ENCODE results near the gene MOB3A.

Gene MOB3A

DNA sequence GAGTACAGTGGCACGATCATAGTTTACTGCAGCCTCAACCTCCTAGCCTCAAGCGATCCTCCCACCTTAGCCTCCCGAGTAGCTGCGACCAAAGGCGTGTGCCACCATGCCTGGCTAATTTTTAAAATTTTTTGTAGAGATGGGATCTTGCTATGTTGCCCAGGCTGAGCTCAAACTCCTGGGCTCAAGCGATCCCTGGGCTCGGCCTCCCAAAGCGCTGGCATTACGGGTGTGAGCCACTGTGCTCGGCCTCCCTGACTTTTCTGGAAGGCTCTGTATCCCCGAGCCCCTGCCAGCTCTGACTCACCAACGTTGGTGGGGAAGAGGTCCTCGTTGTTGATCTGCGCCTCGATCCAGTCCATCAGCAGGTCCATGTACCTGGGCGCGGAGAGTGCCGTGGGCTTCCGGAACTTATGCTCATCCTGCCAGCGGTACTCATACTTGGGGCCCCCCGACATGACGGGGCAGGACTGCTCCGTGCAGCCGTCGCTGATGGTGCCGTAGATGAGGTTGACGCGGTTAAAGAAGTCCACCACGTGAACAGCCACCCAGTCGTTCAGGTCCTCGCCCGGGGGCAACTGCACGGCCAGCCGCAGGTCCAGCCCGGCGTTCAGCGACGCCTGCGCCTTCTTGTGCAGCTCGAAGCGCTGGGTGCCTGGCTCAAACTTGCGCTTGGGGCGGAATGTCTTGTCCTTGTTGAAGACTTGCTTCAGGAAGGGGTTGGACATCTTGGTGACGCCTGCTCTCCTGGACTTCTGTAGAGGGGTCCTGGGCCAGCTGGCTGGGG is 18.1 kb downstream of the MOB3A start:
- no peak overlapping the region for H3K4me3 ChIP-seq (ENCODE audit: low read depth, low read length)
- DNase-seq (ENCODE audit: low read depth) = no peak
- no peak for TF ChIP-seq POLR2A (IDR thresholded peaks at IDR 0.05; ENCODE audit: extremely low read depth, insufficient read length)
- TF ChIP-seq, protein P1, sequence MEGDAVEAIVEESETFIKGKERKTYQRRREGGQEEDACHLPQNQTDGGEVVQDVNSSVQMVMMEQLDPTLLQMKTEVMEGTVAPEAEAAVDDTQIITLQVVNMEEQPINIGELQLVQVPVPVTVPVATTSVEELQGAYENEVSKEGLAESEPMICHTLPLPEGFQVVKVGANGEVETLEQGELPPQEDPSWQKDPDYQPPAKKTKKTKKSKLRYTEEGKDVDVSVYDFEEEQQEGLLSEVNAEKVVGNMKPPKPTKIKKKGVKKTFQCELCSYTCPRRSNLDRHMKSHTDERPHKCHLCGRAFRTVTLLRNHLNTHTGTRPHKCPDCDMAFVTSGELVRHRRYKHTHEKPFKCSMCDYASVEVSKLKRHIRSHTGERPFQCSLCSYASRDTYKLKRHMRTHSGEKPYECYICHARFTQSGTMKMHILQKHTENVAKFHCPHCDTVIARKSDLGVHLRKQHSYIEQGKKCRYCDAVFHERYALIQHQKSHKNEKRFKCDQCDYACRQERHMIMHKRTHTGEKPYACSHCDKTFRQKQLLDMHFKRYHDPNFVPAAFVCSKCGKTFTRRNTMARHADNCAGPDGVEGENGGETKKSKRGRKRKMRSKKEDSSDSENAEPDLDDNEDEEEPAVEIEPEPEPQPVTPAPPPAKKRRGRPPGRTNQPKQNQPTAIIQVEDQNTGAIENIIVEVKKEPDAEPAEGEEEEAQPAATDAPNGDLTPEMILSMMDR (IDR thresholded peaks at IDR 0.05; ENCODE audit: low read depth, low read length) = no peak
- TF ChIP-seq, protein P2, sequence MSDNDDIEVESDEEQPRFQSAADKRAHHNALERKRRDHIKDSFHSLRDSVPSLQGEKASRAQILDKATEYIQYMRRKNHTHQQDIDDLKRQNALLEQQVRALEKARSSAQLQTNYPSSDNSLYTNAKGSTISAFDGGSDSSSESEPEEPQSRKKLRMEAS (IDR thresholded peaks at IDR 0.05; ENCODE audit: low read depth, low read length) = no peak
- TF ChIP-seq MYC (IDR thresholded peaks at IDR 0.05; ENCODE audit: low read depth, low read length) = no peak

DNA sequence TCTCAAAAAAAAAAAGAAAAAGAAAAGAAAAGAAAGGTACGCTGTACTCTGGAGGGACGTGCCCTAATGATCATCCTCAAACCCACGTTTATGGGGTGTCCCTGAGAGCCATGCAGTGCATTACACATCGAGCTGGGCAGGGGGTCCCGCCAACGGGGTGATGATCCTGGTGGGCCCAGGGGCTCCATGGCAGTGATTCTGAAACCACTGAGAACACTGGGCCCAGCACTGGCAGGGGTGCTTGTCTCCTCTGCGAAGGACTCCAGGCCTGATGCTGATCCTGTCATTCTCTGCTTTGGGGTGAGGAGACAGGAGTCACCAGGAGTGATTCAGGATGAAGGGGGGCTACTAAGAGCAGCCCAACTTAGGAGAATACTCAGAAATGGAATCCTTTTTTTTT is 18.7 kb downstream of the MOB3A start:
- TF ChIP-seq, protein P1 (IDR thresholded peaks at IDR 0.05; ENCODE audit: low read depth, low read length) = no peak
- TF ChIP-seq, protein P2 (IDR thresholded peaks at IDR 0.05; ENCODE audit: low read depth, low read length) = no peak
- TF ChIP-seq MYC (IDR thresholded peaks at IDR 0.05; ENCODE audit: low read depth, low read length) (no peak), POLR2A (IDR thresholded peaks at IDR 0.05; ENCODE audit: extremely low read depth, insufficient read length) (no peak)
- no peak for DNase-seq (ENCODE audit: low read depth)
- H3K4me3 ChIP-seq (ENCODE audit: low read depth, low read length) = no peak overlapping the region

DNA sequence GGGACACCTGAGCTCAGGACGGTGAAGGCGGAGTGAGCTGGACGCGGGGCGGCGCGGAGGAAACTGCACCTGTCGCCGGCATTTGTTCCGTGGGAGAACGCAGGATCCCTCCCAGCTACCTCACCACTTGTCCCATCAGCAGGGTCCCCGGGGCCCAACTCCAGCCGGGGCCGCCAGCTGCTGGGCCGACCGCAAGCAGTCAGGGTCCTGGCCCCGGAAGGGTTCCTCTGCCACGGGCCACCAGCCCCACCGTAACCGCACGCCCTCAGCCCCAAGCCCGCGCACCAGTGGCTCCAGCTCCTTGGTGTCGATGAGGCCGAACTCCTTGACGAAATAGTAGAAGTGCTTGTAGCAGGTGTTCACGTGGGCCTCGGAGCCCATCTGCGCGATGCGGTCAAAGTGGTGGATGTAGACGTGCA is 19.6 kb downstream of the MOB3A start:
- no peak for DNase-seq (ENCODE audit: low read depth)

DNA sequence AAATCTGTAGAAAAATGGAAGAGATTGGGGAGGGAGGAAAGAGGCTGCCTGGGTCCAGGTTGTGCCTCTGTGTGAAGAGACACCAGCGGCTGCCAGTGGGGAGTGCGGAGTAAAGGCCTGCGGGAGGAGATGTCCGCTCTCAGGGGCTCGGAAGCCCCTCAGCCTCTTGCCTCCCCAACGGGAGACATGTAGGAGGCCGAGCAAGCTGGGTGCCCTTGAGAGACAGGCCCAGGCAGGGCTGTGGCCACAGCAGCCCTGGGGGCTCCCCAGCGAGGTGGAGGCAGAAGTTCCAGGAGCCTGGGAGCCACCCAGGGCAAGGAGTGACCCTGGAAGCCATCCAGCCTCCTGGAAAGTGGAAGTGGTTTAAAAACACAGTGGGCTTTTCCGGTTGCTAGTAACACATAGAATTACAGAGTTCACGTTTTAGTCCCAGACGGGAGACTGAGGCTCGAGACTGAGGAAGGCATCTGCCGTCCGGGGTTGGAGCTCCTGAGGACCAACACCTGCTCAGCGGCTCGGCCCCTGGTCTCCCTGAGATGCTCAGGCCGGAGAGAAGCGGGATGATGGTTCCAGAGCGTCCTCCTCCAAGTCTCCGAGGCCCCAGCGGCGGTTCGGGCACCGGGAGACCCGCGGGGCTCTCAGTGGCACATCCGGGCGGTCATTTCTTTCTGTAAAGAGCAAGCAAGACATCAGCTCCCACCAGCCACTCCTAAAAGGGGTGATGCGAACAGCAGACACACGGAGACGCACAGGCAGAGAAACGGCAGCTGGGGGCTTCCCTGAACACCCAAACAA is 23.2 kb downstream of the MOB3A start:
- H3K4me3 ChIP-seq (ENCODE audit: low read depth, low read length) = no peak overlapping the region
- TF ChIP-seq, protein P2 (IDR thresholded peaks at IDR 0.05; ENCODE audit: low read depth, low read length) = no peak
- no peak for TF ChIP-seq MYC (IDR thresholded peaks at IDR 0.05; ENCODE audit: low read depth, low read length)
- TF ChIP-seq POLR2A (IDR thresholded peaks at IDR 0.05; ENCODE audit: extremely low read depth, insufficient read length) = no peak
- TF ChIP-seq, protein P1 (IDR thresholded peaks at IDR 0.05; ENCODE audit: low read depth, low read length) = no peak
- DNase-seq (ENCODE audit: low read depth) = no peak

More for the DNA sequence above, 19.6 kb downstream of the MOB3A start:
- H3K4me3 ChIP-seq (ENCODE audit: low read depth, low read length) = no peak overlapping the region
- TF ChIP-seq POLR2A (IDR thresholded peaks at IDR 0.05; ENCODE audit: extremely low read depth, insufficient read length) (no peak), MYC (IDR thresholded peaks at IDR 0.05; ENCODE audit: low read depth, low read length) (no peak)
- TF ChIP-seq, protein P2 (IDR thresholded peaks at IDR 0.05; ENCODE audit: low read depth, low read length) = no peak
- TF ChIP-seq, protein P1 (IDR thresholded peaks at IDR 0.05; ENCODE audit: low read depth, low read length) = no peak

DNA sequence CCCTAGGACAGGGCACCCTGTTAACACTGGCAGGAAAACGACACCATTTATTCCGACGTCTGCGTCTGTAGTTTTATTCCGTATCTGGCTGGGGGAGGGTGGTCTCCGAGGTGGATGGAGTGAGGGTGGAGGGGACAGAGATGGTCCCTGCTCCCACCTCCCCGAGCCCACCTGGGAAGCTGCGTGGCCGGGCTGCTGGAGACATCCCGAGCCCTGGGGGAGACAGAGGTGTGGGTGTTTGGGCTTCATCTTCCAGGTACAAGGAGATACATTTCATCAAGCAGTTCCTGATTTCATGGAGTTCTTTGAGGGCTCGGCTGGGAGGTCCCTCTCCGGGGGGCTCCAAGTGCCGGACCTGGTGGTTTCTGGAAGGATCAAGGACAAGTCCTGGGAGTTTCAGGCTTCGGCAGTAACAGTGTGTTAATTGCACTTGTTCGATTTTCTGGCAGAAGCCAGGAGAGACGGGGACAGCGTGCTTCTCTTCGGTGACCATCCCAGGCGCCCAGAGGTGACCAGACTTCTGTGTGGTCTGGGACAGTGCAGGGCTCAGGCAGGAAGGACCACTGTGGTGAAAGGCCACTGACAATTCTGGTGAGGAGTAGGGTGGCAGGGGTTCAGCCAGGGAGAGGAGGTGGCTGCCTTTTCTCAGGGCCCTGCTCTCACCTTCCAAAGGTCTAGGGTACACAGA is 25.0 kb downstream of the MOB3A start:
- TF ChIP-seq MYC (IDR thresholded peaks at IDR 0.05; ENCODE audit: low read depth, low read length) = no peak
- TF ChIP-seq, protein P1 (IDR thresholded peaks at IDR 0.05; ENCODE audit: low read depth, low read length) = no peak
- TF ChIP-seq, protein P2 (IDR thresholded peaks at IDR 0.05; ENCODE audit: low read depth, low read length) = no peak
- no peak for TF ChIP-seq POLR2A (IDR thresholded peaks at IDR 0.05; ENCODE audit: extremely low read depth, insufficient read length)
- H3K4me3 ChIP-seq (ENCODE audit: low read depth, low read length) = no peak overlapping the region
- DNase-seq (ENCODE audit: low read depth) = no peak

Measured in NB4 (cell line).